Suprapubic skin (tissue), 4 donors: ENCODE measurements around the gene CCDC92B.

Experiments used
- EP300 ChIP-seq: sonication (generic); formaldehyde crosslinking; IDR thresholded peaks from one replicate; pipeline ENCODE4 v1.6.1; 2017; ENCODE audit warnings: antibody characterized with exemption
- POLR2AphosphoS5 ChIP-seq, 3 donors: sonication (generic); formaldehyde crosslinking; IDR thresholded peaks; one replicate each; pipeline ENCODE4 v1.6.1; 2017; ENCODE audit warnings: antibody characterized with exemption in 3 of 3
- TF ChIP-seq, protein P1 (sequence below), 2 donors: fragments of 200-600 bp in 1 of 2; fragments of 450-650 bp in 1 of 2; sonication (generic) in 1 of 2; IDR thresholded peaks; one replicate each; pipeline ENCODE4 v1.5.1; 2016 to 2019; ENCODE audit warnings: antibody characterized with exemption in 2 of 2, mild to moderate bottlenecking in 1 of 2, moderate library complexity in 1 of 2

DNA sequence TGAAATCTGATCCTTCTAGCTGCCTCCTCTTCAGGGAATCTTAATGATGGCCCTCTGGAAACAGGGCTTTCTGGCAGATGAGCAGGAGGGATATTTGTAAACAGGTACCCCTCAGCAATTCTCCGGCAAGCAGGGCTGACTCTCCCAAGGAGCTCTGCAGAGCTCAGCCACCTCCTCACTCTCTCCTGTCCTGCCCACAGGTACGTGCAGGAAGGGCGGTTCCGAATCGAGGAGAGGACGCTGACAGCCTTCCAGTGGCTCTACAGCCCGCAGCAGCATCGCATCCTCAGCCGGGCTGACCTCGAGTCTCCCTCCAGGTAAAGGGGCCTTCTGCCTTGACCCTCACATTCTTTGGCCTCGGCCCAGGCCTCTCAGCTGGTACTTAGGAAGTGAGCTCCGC lies 20.7 kb upstream of the CCDC92B start:
- TF ChIP-seq, protein P1, sequence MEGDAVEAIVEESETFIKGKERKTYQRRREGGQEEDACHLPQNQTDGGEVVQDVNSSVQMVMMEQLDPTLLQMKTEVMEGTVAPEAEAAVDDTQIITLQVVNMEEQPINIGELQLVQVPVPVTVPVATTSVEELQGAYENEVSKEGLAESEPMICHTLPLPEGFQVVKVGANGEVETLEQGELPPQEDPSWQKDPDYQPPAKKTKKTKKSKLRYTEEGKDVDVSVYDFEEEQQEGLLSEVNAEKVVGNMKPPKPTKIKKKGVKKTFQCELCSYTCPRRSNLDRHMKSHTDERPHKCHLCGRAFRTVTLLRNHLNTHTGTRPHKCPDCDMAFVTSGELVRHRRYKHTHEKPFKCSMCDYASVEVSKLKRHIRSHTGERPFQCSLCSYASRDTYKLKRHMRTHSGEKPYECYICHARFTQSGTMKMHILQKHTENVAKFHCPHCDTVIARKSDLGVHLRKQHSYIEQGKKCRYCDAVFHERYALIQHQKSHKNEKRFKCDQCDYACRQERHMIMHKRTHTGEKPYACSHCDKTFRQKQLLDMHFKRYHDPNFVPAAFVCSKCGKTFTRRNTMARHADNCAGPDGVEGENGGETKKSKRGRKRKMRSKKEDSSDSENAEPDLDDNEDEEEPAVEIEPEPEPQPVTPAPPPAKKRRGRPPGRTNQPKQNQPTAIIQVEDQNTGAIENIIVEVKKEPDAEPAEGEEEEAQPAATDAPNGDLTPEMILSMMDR (IDR thresholded peaks at IDR 0.05): no peak
- TF ChIP-seq EP300 (no peak), POLR2AphosphoS5 (IDR thresholded peaks at IDR 0.05) (no peak)
